Measurements from ENCODE around the gene AGBL5.

AGBL5 gene

GRCh38 chr2:27025281-27025800 is 26.1 kb upstream of the AGBL5 start:
- DNase-seq = no peak

- DNase-seq = no peak
Observed at GRCh38 chr2:27025861-27026851, 25.3 kb upstream of the AGBL5 start.

- no peak for DNase-seq
Observed at GRCh38 chr2:27027211-27027651, 24.2 kb upstream of the AGBL5 start.

- no peak for DNase-seq
Observed at GRCh38 chr2:27029051-27029450, 22.4 kb upstream of the AGBL5 start.

- DNase-seq = peak; percentile 1
Observed at GRCh38 chr2:27032495-27033252, 18.8 kb upstream of the AGBL5 start, which contains the start of gene TMEM214. TSS of gene TMEM214 (plus strand) at chr2:27032965. CDS start at chr2:27033016, 51 bp downstream.

- no peak for DNase-seq
Observed at GRCh38 chr2:27033253-27033852, 18.1 kb upstream of the AGBL5 start.

GRCh38 chr2:27038012-27038411 is 13.5 kb upstream of the AGBL5 start:
- DNase-seq = no peak

- no peak for DNase-seq
Observed at GRCh38 chr2:27038631-27039339, 12.7 kb upstream of the AGBL5 start.

GRCh38 chr2:27039426-27039825 is 12.0 kb upstream of the AGBL5 start:
- DNase-seq = no peak

GRCh38 chr2:27039871-27040270 is 11.6 kb upstream of the AGBL5 start:
- no peak for DNase-seq

GRCh38 chr2:27040282-27040681 is 11.2 kb upstream of the AGBL5 start:
- DNase-seq = no peak

GRCh38 chr2:27041752-27042151 is 9.7 kb upstream of the AGBL5 start:
- DNase-seq = no peak

- DNase-seq = no peak
Observed at GRCh38 chr2:27042159-27042661, 9.3 kb upstream of the AGBL5 start.

GRCh38 chr2:27042985-27043634 is 8.4 kb upstream of the AGBL5 start:
- no peak for DNase-seq

- DNase-seq = no peak
Observed at GRCh38 chr2:27049422-27050280, 1.8 kb upstream of the AGBL5 start.

GRCh38 chr2:27050281-27050995 is 1.0 kb upstream of the AGBL5 start:
- DNase-seq = peak; percentile 80

- no peak for DNase-seq
Observed at GRCh38 chr2:27051902-27052645, 606 bp downstream of the AGBL5 start.

GRCh38 chr2:27053321-27053720 is 1.9 kb downstream of the AGBL5 start:
- DNase-seq = no peak

- no peak for DNase-seq
Observed at GRCh38 chr2:27053776-27054175, 2.3 kb downstream of the AGBL5 start.

All from NCI-H1436 treated with DMSO at 0.1 percent for 48 hours (cell line).